Measurements from ENCODE around the gene LAMB3.

The LAMB3 gene

GRCh38 chr1:209594440-209594839 lies 57.8 kb downstream of the LAMB3 start:
- no peak for DNase-seq

GRCh38 chr1:209593747-209594146 lies 58.5 kb downstream of the LAMB3 start:
- DNase-seq: no peak

- no peak for DNase-seq
Observed at GRCh38 chr1:209590405-209590804, 61.8 kb downstream of the LAMB3 start.

GRCh38 chr1:209589863-209590262 lies 62.4 kb downstream of the LAMB3 start:
- DNase-seq: no peak

GRCh38 chr1:209589440-209589839 lies 62.8 kb downstream of the LAMB3 start:
- no peak for DNase-seq

GRCh38 chr1:209587789-209588188 lies 64.4 kb downstream of the LAMB3 start:
- DNase-seq: no peak

GRCh38 chr1:209586221-209586740 lies 65.9 kb downstream of the LAMB3 start:
- DNase-seq: no peak

GRCh38 chr1:209585672-209586071 lies 66.6 kb downstream of the LAMB3 start:
- no peak for DNase-seq

- DNase-seq: no peak
Observed at GRCh38 chr1:209585197-209585596, 67.0 kb downstream of the LAMB3 start.

GRCh38 chr1:209584231-209584672 lies 68.0 kb downstream of the LAMB3 start:
- DNase-seq: no peak

GRCh38 chr1:209583408-209583807 lies 68.8 kb downstream of the LAMB3 start, which contains the start of gene CAMK1G:
CAMK1G (plus strand) TSS chr1:209583714; CDS start chr1:209594984, 11,270 bp downstream.
- no peak for DNase-seq

- no peak for DNase-seq
Observed at GRCh38 chr1:209580577-209580976, 71.6 kb downstream of the LAMB3 start.

- no peak for DNase-seq
Observed at GRCh38 chr1:209577346-209577745, 74.9 kb downstream of the LAMB3 start.

GRCh38 chr1:209576392-209577197 lies 75.6 kb downstream of the LAMB3 start:
- peak; percentile 3 to 24 for DNase-seq

GRCh38 chr1:209570743-209571142 lies 81.5 kb downstream of the LAMB3 start:
- no peak for DNase-seq

GRCh38 chr1:209569455-209570207 lies 82.6 kb downstream of the LAMB3 start:
- DNase-seq: peak; percentile 34 to 37

GRCh38 chr1:209567698-209568175 lies 84.5 kb downstream of the LAMB3 start:
- no peak for DNase-seq

- DNase-seq: peak; percentile 68
Observed at GRCh38 chr1:209565759-209566678, 86.2 kb downstream of the LAMB3 start.
